ENCODE results near the gene UBXN4. TPM values are rescaled to one million over a fixed set of nuclear protein-coding genes. Genes with fewer than 3 reads are reported as not detected.

UBXN4 gene
- total and polyA plus RNA-seq, 2 donors (not counting 3 experiments of a cell fraction or from before 2014, with no cell fraction given): 40.8 to 108 TPM

DNA sequence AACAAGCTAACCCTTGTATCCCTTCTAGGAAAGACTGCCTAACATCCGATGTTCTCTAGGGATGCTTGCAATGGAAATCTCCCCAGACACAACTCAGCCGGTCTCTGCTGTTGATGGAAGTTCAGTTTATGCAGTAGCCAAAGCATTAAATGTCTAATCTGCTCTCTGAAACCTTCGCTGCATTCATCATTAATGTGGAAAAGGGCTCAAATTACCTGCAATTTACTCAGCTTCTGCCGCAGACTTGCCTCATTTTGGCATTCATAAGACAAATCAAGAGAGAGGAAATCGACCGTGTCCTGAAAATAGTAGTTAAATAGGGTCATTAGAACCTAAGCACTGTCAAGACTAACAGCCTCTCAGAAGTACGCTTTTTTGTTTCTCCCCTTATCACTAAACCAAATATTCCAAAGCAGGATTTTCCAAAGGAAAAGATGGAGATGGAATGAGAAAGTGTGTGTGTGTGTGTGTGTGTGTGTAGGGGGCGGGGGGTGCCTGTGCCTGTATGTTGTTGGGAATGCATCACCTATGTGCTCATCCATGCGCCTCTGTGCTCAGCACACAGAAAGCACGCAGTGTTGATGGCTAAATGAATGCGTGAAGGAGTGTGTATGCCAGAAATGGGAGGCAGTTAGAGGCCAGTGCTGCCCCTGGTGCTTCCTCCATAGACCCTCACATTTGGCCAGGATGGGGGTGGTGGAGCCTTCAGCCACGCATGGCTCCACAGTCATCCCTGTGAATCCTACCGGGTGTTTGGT lies 87.9 kb downstream of the UBXN4 start:
- DNase-seq (ENCODE audit: low read depth, low spot score): no peak
- Histone ChIP-seq H3K9me3 (replicated peaks; ENCODE audit: control insufficient read depth, insufficient read depth, low read length) (no peaks in the 10 kb centered on the region), H4K20me1 (replicated peaks; ENCODE audit: control insufficient read depth, extremely low read depth, insufficient read depth, low read length) (no peaks in the 10 kb centered on the region), H2AFZ (ENCODE audit: low read depth, low read length) (no peak overlapping the region), H3K4me1 (ENCODE audit: control insufficient read depth, extremely low read depth, insufficient read depth, low read length) (no peaks in the 10 kb centered on the region), H3K9ac (replicated peaks; ENCODE audit: extremely low read depth, insufficient read depth, low read length) (no peak overlapping the region), H3K79me2 (ENCODE audit: control insufficient read depth, insufficient read depth, low read length) (no peaks in the 10 kb centered on the region), H3K4me3 (replicated peaks in 1 of 3; ENCODE audit: insufficient read depth in 1 of 3, low read depth in 1 of 3, low read length in 3 of 3) (no peak overlapping the region), H3K9me1 (replicated peaks; ENCODE audit: control insufficient read depth, extremely low read depth, insufficient read depth, low read length) (no peaks in the 10 kb centered on the region), H3K27ac (ENCODE audit: insufficient read depth, low read depth, low read length) (no peak overlapping the region), H3K4me2 (ENCODE audit: insufficient read depth, low read length) (no peak overlapping the region), H3K27me3 (ENCODE audit: control insufficient read depth in 2 of 2, insufficient read depth in 2 of 2, low read length in 2 of 2) (peaks cover 0 to 1% of the 10 kb centered on the region in 2 experiments), H3K36me3 (ENCODE audit: control insufficient read depth in 2 of 2, extremely low read depth in 1 of 2, insufficient read depth in 2 of 2, low read length in 2 of 2) (no peaks in the 10 kb centered on the region)
- BruUV-seq (replicated peaks): no TSS peak
- ChIA-PET CTCF (interaction anchor here (0.6 kb wide), 1 partner anchor 789 kb away, joined by 3 read pairs; no protein-coding TSS in a partner anchor), POLR2A (no interaction called here)
- TF ChIP-seq GATA2 (IDR thresholded peaks at IDR 0.05; ENCODE audit: insufficient read depth, insufficient read length, low read depth, low read length) (no peak), EZH2 (IDR thresholded peaks at IDR 0.05; ENCODE audit: borderline replicate concordance, low read depth, low read length, severe bottlenecking) (no peak), POLR2A (IDR thresholded peaks at IDR 0.05; ENCODE audit: low read depth, low read length) (no peak), FOS (IDR thresholded peaks at IDR 0.05; ENCODE audit: borderline replicate concordance, insufficient read depth, low read length) (no peak), JUN (IDR thresholded peaks at IDR 0.05; ENCODE audit: borderline replicate concordance, insufficient read depth, insufficient read length, low read depth) (no peak), MYC (IDR thresholded peaks at IDR 0.05; ENCODE audit: low read depth, low read length) (no peak), POLR2AphosphoS5 (IDR thresholded peaks at IDR 0.05; ENCODE audit: insufficient read depth, low read depth, low read length) (no peak)
- TF ChIP-seq, protein P1, sequence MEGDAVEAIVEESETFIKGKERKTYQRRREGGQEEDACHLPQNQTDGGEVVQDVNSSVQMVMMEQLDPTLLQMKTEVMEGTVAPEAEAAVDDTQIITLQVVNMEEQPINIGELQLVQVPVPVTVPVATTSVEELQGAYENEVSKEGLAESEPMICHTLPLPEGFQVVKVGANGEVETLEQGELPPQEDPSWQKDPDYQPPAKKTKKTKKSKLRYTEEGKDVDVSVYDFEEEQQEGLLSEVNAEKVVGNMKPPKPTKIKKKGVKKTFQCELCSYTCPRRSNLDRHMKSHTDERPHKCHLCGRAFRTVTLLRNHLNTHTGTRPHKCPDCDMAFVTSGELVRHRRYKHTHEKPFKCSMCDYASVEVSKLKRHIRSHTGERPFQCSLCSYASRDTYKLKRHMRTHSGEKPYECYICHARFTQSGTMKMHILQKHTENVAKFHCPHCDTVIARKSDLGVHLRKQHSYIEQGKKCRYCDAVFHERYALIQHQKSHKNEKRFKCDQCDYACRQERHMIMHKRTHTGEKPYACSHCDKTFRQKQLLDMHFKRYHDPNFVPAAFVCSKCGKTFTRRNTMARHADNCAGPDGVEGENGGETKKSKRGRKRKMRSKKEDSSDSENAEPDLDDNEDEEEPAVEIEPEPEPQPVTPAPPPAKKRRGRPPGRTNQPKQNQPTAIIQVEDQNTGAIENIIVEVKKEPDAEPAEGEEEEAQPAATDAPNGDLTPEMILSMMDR (IDR thresholded peaks at IDR 0.05; ENCODE audit: extremely low read depth in 1 of 2, insufficient read depth in 1 of 2, low read depth in 1 of 2, low read length in 2 of 2): no peak
- TF ChIP-seq, protein P2, sequence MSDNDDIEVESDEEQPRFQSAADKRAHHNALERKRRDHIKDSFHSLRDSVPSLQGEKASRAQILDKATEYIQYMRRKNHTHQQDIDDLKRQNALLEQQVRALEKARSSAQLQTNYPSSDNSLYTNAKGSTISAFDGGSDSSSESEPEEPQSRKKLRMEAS (IDR thresholded peaks at IDR 0.05; ENCODE audit: insufficient read depth, insufficient read length): no peak
- dilution Hi-C loops (cut with MboI; ENCODE audit: extremely low pct_ligation_motif_present, low sequenced_read_pairs) (no loop called here), intact Hi-C loops (cut with micrococcal nuclease) (no loop called here)
- no peak for FAIRE-seq

All from endothelial cell of umbilical vein (primary cell).